ENCODE results near the gene ZNF808.
"Not testable (repeated sequence)": the region's sequence is repeated elsewhere in the genome, so short reads cannot be mapped to it uniquely, and the experiment has no call there.

Gene ZNF808

GRCh38 chr19:52554216-52554971, 26.9 kb downstream of the ZNF808 start:
- Histone ChIP-seq H3K79me1 (ENCODE audit: low read depth, low read length) (no peaks in the 10 kb centered on the region), H3K4ac (ENCODE audit: low read length) (no peak overlapping the region), H2AK5ac (ENCODE audit: low read depth, low read length) (no peak overlapping the region), H2BK120ac (ENCODE audit: low read depth, low read length) (no peak overlapping the region), H3K36me3 (replicated peaks in 1 of 2; ENCODE audit: control insufficient read depth in 2 of 2, insufficient read depth in 2 of 2, low read length in 2 of 2) (peaks cover 28 to 80% of the 10 kb centered on the region in 2 donors), H4K8ac (ENCODE audit: low read depth, low read length) (no peak overlapping the region), H3K23ac (ENCODE audit: low read depth, low read length, poor library complexity) (no peak overlapping the region), H3K9ac (ENCODE audit: low read depth, low read length, poor library complexity) (no peak overlapping the region), H3K14ac (ENCODE audit: low read length) (no peak overlapping the region), H3K4me3 (ENCODE audit: low read length in 2 of 2) (no peak overlapping the region), H3K27ac (replicated peaks; ENCODE audit: low read length) (no peak overlapping the region), H2BK15ac (ENCODE audit: low read length) (no peak overlapping the region), H3K18ac (ENCODE audit: low read length) (no peak overlapping the region), H3K4me2 (ENCODE audit: insufficient read depth, low read length, poor library complexity, severe bottlenecking) (no peak overlapping the region), H2BK5ac (ENCODE audit: low read length) (no peak overlapping the region), H2BK12ac (ENCODE audit: low read length) (no peak overlapping the region), H4K91ac (ENCODE audit: low read depth, low read length, poor library complexity) (no peak overlapping the region), H3K27me3 (ENCODE audit: control insufficient read depth in 3 of 3, insufficient read depth in 3 of 3, low read depth in 1 of 3, low read length in 3 of 3) (no peaks in the 10 kb centered on the region), H3K4me1 (ENCODE audit: control insufficient read depth in 2 of 2, insufficient read depth in 1 of 2, low read depth in 1 of 2, low read length in 2 of 2) (no peaks in the 10 kb centered on the region), H3K9me3 (replicated peaks in 1 of 2; ENCODE audit: control insufficient read depth in 2 of 2, insufficient read depth in 1 of 2, low read depth in 1 of 2, low read length in 2 of 2) (peaks cover 18 to 87% of the 10 kb centered on the region in 2 donors), H2AFZ (ENCODE audit: low read length) (no peak overlapping the region)
- DNase-seq (ENCODE audit: low spot score): no peak
- no CpG with 5 or more reads among the region's 15 CpGs for WGBS, 2 donors (ENCODE audit: extremely low coverage in 2 of 2, insufficient read length in 2 of 2, insufficient replicate concordance in 1 of 2)

- Histone ChIP-seq H3K9me3 (replicated peaks in 1 of 2; ENCODE audit: control insufficient read depth in 2 of 2, insufficient read depth in 1 of 2, low read depth in 1 of 2, low read length in 2 of 2) (peaks cover 17 to 82% of the 10 kb centered on the region in 2 donors), H3K4me1 (ENCODE audit: control insufficient read depth in 2 of 2, insufficient read depth in 1 of 2, low read depth in 1 of 2, low read length in 2 of 2) (no peaks in the 10 kb centered on the region), H3K27me3 (ENCODE audit: control insufficient read depth in 3 of 3, insufficient read depth in 3 of 3, low read depth in 1 of 3, low read length in 3 of 3) (no peaks in the 10 kb centered on the region), H2BK120ac (ENCODE audit: low read depth, low read length) (no peak overlapping the region), H3K9ac (ENCODE audit: low read depth, low read length, poor library complexity) (no peak overlapping the region), H2BK15ac (ENCODE audit: low read length) (no peak overlapping the region), H3K4ac (ENCODE audit: low read length) (no peak overlapping the region), H4K91ac (ENCODE audit: low read depth, low read length, poor library complexity) (no peak overlapping the region), H3K27ac (replicated peaks; ENCODE audit: low read length) (no peak overlapping the region), H3K18ac (ENCODE audit: low read length) (no peak overlapping the region), H3K4me2 (ENCODE audit: insufficient read depth, low read length, poor library complexity, severe bottlenecking) (no peak overlapping the region), H3K23ac (ENCODE audit: low read depth, low read length, poor library complexity) (no peak overlapping the region), H2AFZ (ENCODE audit: low read length) (no peak overlapping the region), H3K36me3 (replicated peaks in 1 of 2; ENCODE audit: control insufficient read depth in 2 of 2, insufficient read depth in 2 of 2, low read length in 2 of 2) (peaks cover 26 to 84% of the 10 kb centered on the region in 2 donors), H2AK5ac (ENCODE audit: low read depth, low read length) (no peak overlapping the region), H3K79me1 (ENCODE audit: low read depth, low read length) (no peaks in the 10 kb centered on the region), H2BK5ac (ENCODE audit: low read length) (no peak overlapping the region), H2BK12ac (ENCODE audit: low read length) (no peak overlapping the region), H3K14ac (ENCODE audit: low read length) (no peak overlapping the region), H4K8ac (ENCODE audit: low read depth, low read length) (no peak overlapping the region), H3K4me3 (ENCODE audit: low read length in 2 of 2) (no peak overlapping the region)
- no peak for DNase-seq (ENCODE audit: low spot score)
- WGBS, 2 donors (ENCODE audit: extremely low coverage in 2 of 2, insufficient read length in 2 of 2, insufficient replicate concordance in 1 of 2): no CpG with 5 or more reads among the region's 16 CpGs
Observed at GRCh38 chr19:52557231-52557995, 29.9 kb downstream of the ZNF808 start.

- H3K23ac ChIP-seq (ENCODE audit: low read depth, low read length, poor library complexity); H3K4ac ChIP-seq (ENCODE audit: low read length); H3K27ac ChIP-seq (replicated peaks; ENCODE audit: low read length); H2AK5ac ChIP-seq (ENCODE audit: low read depth, low read length); H2BK120ac ChIP-seq (ENCODE audit: low read depth, low read length); H3K9ac ChIP-seq (ENCODE audit: low read depth, low read length, poor library complexity); H4K8ac ChIP-seq (ENCODE audit: low read depth, low read length); H3K18ac ChIP-seq (ENCODE audit: low read length); H2BK5ac ChIP-seq (ENCODE audit: low read length); DNase-seq (ENCODE audit: low spot score); H3K4me1 ChIP-seq (ENCODE audit: control insufficient read depth in 2 of 2, insufficient read depth in 1 of 2, low read depth in 1 of 2, low read length in 2 of 2); H3K4me2 ChIP-seq (ENCODE audit: insufficient read depth, low read length, poor library complexity, severe bottlenecking); H3K4me3 ChIP-seq (ENCODE audit: low read length in 2 of 2); H2AFZ ChIP-seq (ENCODE audit: low read length); H4K91ac ChIP-seq (ENCODE audit: low read depth, low read length, poor library complexity); H3K79me1 ChIP-seq (ENCODE audit: low read depth, low read length); H2BK15ac ChIP-seq (ENCODE audit: low read length); H2BK12ac ChIP-seq (ENCODE audit: low read length); H3K14ac ChIP-seq (ENCODE audit: low read length); H3K27me3 ChIP-seq (ENCODE audit: control insufficient read depth in 3 of 3, insufficient read depth in 3 of 3, low read depth in 1 of 3, low read length in 3 of 3): not testable (repeated sequence)
- H3K9me3 ChIP-seq (replicated peaks in 1 of 2; ENCODE audit: control insufficient read depth in 2 of 2, insufficient read depth in 1 of 2, low read depth in 1 of 2, low read length in 2 of 2): peaks cover 16 to 77% of the 10 kb centered on the region in 2 donors
- H3K36me3 ChIP-seq (replicated peaks in 1 of 2; ENCODE audit: control insufficient read depth in 2 of 2, insufficient read depth in 2 of 2, low read length in 2 of 2): peaks cover 22 to 81% of the 10 kb centered on the region in 2 donors
- no CpG with 5 or more reads among the region's 5 CpGs for WGBS, 2 donors (ENCODE audit: extremely low coverage in 2 of 2, insufficient read length in 2 of 2, insufficient replicate concordance in 1 of 2)
Observed at GRCh38 chr19:52558732-52559445, 31.4 kb downstream of the ZNF808 start.

DNA sequence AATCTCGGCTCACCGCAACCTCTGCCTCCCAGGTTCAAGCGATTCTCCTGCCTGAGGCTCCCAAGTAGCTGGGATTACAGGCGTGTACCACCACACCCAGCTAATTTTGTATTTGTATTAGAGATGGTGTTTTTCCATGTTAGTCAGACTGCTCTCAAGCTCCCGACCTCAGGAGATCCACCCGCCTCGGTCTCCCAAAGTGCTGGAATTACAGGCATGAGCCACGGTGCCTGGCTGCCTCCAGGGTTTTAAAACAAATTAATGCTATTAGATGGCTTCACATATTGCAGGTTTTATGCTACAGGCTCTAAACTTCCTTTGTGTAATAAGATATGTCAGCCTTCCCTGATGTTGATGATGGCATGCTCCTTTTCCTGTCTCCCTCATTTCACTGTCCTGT, 34.1 kb downstream of the ZNF808 start:
- H3K14ac ChIP-seq (ENCODE audit: low read length); H2BK15ac ChIP-seq (ENCODE audit: low read length); H4K8ac ChIP-seq (ENCODE audit: low read depth, low read length); H3K27ac ChIP-seq (replicated peaks; ENCODE audit: low read length); H3K4me3 ChIP-seq (ENCODE audit: low read length in 2 of 2); H3K79me1 ChIP-seq (ENCODE audit: low read depth, low read length); H3K4me1 ChIP-seq (ENCODE audit: control insufficient read depth in 2 of 2, insufficient read depth in 1 of 2, low read depth in 1 of 2, low read length in 2 of 2); H2BK120ac ChIP-seq (ENCODE audit: low read depth, low read length); H3K18ac ChIP-seq (ENCODE audit: low read length); H2AFZ ChIP-seq (ENCODE audit: low read length); H3K4me2 ChIP-seq (ENCODE audit: insufficient read depth, low read length, poor library complexity, severe bottlenecking); DNase-seq (ENCODE audit: low spot score); H2BK5ac ChIP-seq (ENCODE audit: low read length); H3K4ac ChIP-seq (ENCODE audit: low read length); H4K91ac ChIP-seq (ENCODE audit: low read depth, low read length, poor library complexity); H3K23ac ChIP-seq (ENCODE audit: low read depth, low read length, poor library complexity); H2BK12ac ChIP-seq (ENCODE audit: low read length); H3K9ac ChIP-seq (ENCODE audit: low read depth, low read length, poor library complexity); H2AK5ac ChIP-seq (ENCODE audit: low read depth, low read length); H3K27me3 ChIP-seq (ENCODE audit: control insufficient read depth in 3 of 3, insufficient read depth in 3 of 3, low read depth in 1 of 3, low read length in 3 of 3): not testable (repeated sequence)
- peaks cover 5 to 57% of the 10 kb centered on the region in 2 donors for H3K9me3 ChIP-seq (replicated peaks in 1 of 2; ENCODE audit: control insufficient read depth in 2 of 2, insufficient read depth in 1 of 2, low read depth in 1 of 2, low read length in 2 of 2)
- WGBS, 2 donors (ENCODE audit: extremely low coverage in 2 of 2, insufficient read length in 2 of 2, insufficient replicate concordance in 1 of 2): no CpG with 5 or more reads among the region's 8 CpGs
- H3K36me3 ChIP-seq (replicated peaks in 1 of 2; ENCODE audit: control insufficient read depth in 2 of 2, insufficient read depth in 2 of 2, low read length in 2 of 2): peaks cover 7 to 58% of the 10 kb centered on the region in 2 donors

Measured in neuronal stem cell (in vitro differentiated cells).